Measurements from ENCODE around the gene DDO. TPM values are rescaled to one million over a fixed set of nuclear protein-coding genes. Genes with fewer than 3 reads are reported as not detected.

The DDO gene
- total RNA-seq, 1 experiment from 2014 or later: 1.6 TPM

DNA sequence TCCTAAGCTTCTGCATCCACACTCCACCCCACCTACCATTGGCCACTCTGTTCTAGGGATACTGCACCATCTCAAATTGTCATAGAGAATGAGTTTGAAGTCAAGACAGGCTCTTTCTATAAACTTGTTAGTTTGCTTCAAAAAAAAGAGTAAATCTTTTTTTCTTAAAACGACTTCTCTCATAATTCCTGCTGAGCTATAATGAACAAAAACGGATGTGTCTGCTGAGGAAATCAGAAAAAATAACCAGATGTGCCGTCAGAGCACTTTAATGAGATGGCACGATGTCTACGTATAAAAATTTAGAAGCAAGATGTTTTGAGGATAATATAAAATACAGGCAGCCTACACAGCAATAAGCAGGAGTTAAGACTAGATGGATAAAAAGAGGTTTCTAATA is 24.0 kb upstream of the DDO start:
- CTCF ChIA-PET: no interaction called here
- no peak for TF ChIP-seq CTCF (IDR thresholded peaks at IDR 0.05; ENCODE audit: unreplicated experiment)
- Mint-ChIP-seq H3K4me3 (ENCODE audit: low read depth, unreplicated experiment) (no peak overlapping the region), H3K27me3 (ENCODE audit: unreplicated experiment) (peaks cover 28% of the 10 kb centered on the region), H3K9me3 (ENCODE audit: low read depth, unreplicated experiment) (no peaks in the 10 kb centered on the region), H3K27ac (ENCODE audit: unreplicated experiment) (no peak overlapping the region), H3K36me3 (ENCODE audit: insufficient read depth, unreplicated experiment) (no peaks in the 10 kb centered on the region), H3K4me1 (ENCODE audit: low read depth, unreplicated experiment) (no peaks in the 10 kb centered on the region)
- DNase-seq: no peak
- intact Hi-C loops (cut with micrococcal nuclease; ENCODE audit: unreplicated experiment): no loop called here
- no TSS peak for BruUV-seq (replicated peaks)

- intact Hi-C loops (cut with micrococcal nuclease; ENCODE audit: unreplicated experiment): no loop called here
- no peak overlapping the region for H3K4me3 Mint-ChIP-seq (ENCODE audit: low read depth, unreplicated experiment)
These were observed 19.7 kb upstream of the DDO start for GRCh38 chr6:110434961-110435602.

GRCh38 chr6:110432285-110432900 is 17.0 kb upstream of the DDO start:
- Mint-ChIP-seq H3K9me3 (ENCODE audit: low read depth, unreplicated experiment) (no peaks in the 10 kb centered on the region), H3K4me3 (ENCODE audit: low read depth, unreplicated experiment) (no peak overlapping the region), H3K4me1 (ENCODE audit: low read depth, unreplicated experiment) (peaks cover 13% of the 10 kb centered on the region), H3K27me3 (ENCODE audit: unreplicated experiment) (peaks cover 21% of the 10 kb centered on the region), H3K27ac (ENCODE audit: unreplicated experiment) (no peak overlapping the region), H3K36me3 (ENCODE audit: insufficient read depth, unreplicated experiment) (no peaks in the 10 kb centered on the region)
- no peak for TF ChIP-seq CTCF (IDR thresholded peaks at IDR 0.05; ENCODE audit: unreplicated experiment)
- no peak for DNase-seq
- intact Hi-C loops (cut with micrococcal nuclease; ENCODE audit: unreplicated experiment): no loop called here
- no TSS peak for BruUV-seq (replicated peaks)
- CTCF ChIA-PET: interaction anchor here (0.6 kb wide), 1 partner anchor 309 kb away, joined by 3 read pairs; no protein-coding TSS in a partner anchor

More at GRCh38 chr6:110434961-110435602, 19.7 kb upstream of the DDO start:
- H3K36me3 Mint-ChIP-seq (ENCODE audit: insufficient read depth, unreplicated experiment): no peaks in the 10 kb centered on the region
- BruUV-seq (replicated peaks): no TSS peak
- DNase-seq: no peak
- peaks cover 16% of the 10 kb centered on the region for H3K27me3 Mint-ChIP-seq (ENCODE audit: unreplicated experiment)
- H3K4me1 Mint-ChIP-seq (ENCODE audit: low read depth, unreplicated experiment): peaks cover 13% of the 10 kb centered on the region
- CTCF ChIA-PET: no interaction called here
- no peaks in the 10 kb centered on the region for H3K9me3 Mint-ChIP-seq (ENCODE audit: low read depth, unreplicated experiment)
- H3K27ac Mint-ChIP-seq (ENCODE audit: unreplicated experiment): no peak overlapping the region
- no peak for TF ChIP-seq CTCF (IDR thresholded peaks at IDR 0.05; ENCODE audit: unreplicated experiment)

DNA sequence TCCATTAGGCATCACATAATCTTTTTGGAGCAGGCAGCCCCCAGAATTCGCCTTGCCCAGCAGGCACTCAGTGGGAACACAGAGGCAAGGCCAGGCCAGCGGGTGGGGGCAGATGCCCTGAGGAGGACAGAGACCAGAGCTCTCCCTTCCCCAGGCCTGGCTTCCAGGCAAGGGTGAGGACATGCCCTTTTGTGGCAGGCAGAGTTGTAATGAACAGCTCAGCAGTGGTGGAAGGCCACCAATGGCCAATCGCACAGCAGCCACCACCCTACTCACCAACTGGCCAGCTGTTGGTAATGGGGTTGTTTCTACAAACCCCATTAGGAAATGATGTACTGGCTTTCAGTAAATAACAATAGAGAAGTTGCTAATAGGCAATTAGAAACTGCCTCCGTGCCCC is 15.4 kb upstream of the DDO start:
- H3K27ac Mint-ChIP-seq (ENCODE audit: unreplicated experiment): no peak overlapping the region
- intact Hi-C loops (cut with micrococcal nuclease; ENCODE audit: unreplicated experiment): no loop called here
- H3K9me3 Mint-ChIP-seq (ENCODE audit: low read depth, unreplicated experiment): no peaks in the 10 kb centered on the region
- no TSS peak for BruUV-seq (replicated peaks)
- peaks cover 13% of the 10 kb centered on the region for H3K4me1 Mint-ChIP-seq (ENCODE audit: low read depth, unreplicated experiment)
- no peak for DNase-seq
- H3K27me3 Mint-ChIP-seq (ENCODE audit: unreplicated experiment): peaks cover 34% of the 10 kb centered on the region
- CTCF ChIA-PET: no interaction called here
- no peak for TF ChIP-seq CTCF (IDR thresholded peaks at IDR 0.05; ENCODE audit: unreplicated experiment)
- no peak overlapping the region for H3K4me3 Mint-ChIP-seq (ENCODE audit: low read depth, unreplicated experiment)
- no peaks in the 10 kb centered on the region for H3K36me3 Mint-ChIP-seq (ENCODE audit: insufficient read depth, unreplicated experiment)

Measured in Calu3 (cell line).